Mesenchymal stem cell (in vitro differentiated cells and primary cell): ENCODE measurements around the gene GIMAP5.

Experiments
- DNase-seq: peaks from one replicate; pipeline ENCODE4 v3.0.0-alpha.2; 2013
- H2AFZ ChIP-seq: one replicate; pipeline ENCODE4 v1.6.1; 2013; ENCODE audit warnings: low read depth, mild to moderate bottlenecking, control low read depth, inconsistent platforms, low read length, moderate library complexity
- H2AK5ac ChIP-seq: 2 replicates; pipeline ENCODE4 v1.6.1; 2013; ENCODE audit warnings: low read length, moderate library complexity, mild to moderate bottlenecking, inconsistent platforms; ENCODE audit not compliant: severe bottlenecking
- H2BK120ac ChIP-seq: one replicate; pipeline ENCODE4 v1.6.1; 2013; ENCODE audit warnings: low read depth, mild to moderate bottlenecking, inconsistent platforms, low read length, moderate library complexity
- H2BK12ac ChIP-seq, 2 experiments: one replicate each; pipeline ENCODE4 v1.6.1; 2013; ENCODE audit warnings: inconsistent platforms in 2 of 2, low read length in 2 of 2, mild to moderate bottlenecking in 2 of 2, moderate library complexity in 2 of 2, control low read depth in 1 of 2
- H2BK15ac ChIP-seq: one replicate; pipeline ENCODE4 v1.6.1; 2013; ENCODE audit warnings: mild to moderate bottlenecking, low read depth, inconsistent platforms; ENCODE audit not compliant: poor library complexity, severe bottlenecking
- H2BK5ac ChIP-seq: 2 replicates; pipeline ENCODE4 v1.6.1; 2013; ENCODE audit warnings: low read depth, mild to moderate bottlenecking, low read length, control low read depth, inconsistent platforms; ENCODE audit not compliant: poor library complexity, severe bottlenecking
- H3K14ac ChIP-seq, 2 experiments: one replicate each; pipeline ENCODE4 v1.6.1; 2013; ENCODE audit warnings: inconsistent platforms in 2 of 2, low read length in 2 of 2, control low read depth in 1 of 2, mild to moderate bottlenecking in 1 of 2, moderate library complexity in 1 of 2
- H3K18ac ChIP-seq, 2 experiments: one replicate each; pipeline ENCODE4 v1.6.1; 2013; ENCODE audit warnings: inconsistent platforms in 2 of 2, low read length in 2 of 2, control low read depth in 1 of 2, low read depth in 1 of 2, mild to moderate bottlenecking in 1 of 2
- H3K23ac ChIP-seq, 2 experiments: one replicate each; pipeline ENCODE4 v1.6.1; 2013; ENCODE audit warnings: inconsistent platforms in 2 of 2, low read length in 2 of 2, mild to moderate bottlenecking in 2 of 2, moderate library complexity in 2 of 2, control low read depth in 1 of 2
- H3K27ac ChIP-seq: 2 replicates; pipeline ENCODE4 v1.5.1; 2013; ENCODE audit warnings: mild to moderate bottlenecking, moderate library complexity, low read length, control low read depth, inconsistent platforms; ENCODE audit not compliant: poor library complexity, severe bottlenecking
- H3K27me3 ChIP-seq, 2 experiments: 2 replicates each; pipeline versions ENCODE4 v1.6.1 to v1.7.0; 2013; ENCODE audit warnings: low read length in 2 of 2, mild to moderate bottlenecking in 2 of 2, moderate library complexity in 2 of 2, control low read depth in 1 of 2, inconsistent platforms in 1 of 2; ENCODE audit not compliant: control insufficient read depth in 1 of 2, insufficient read depth in 1 of 2
- H3K36me3 ChIP-seq, 2 experiments: 2 replicates each; pipeline versions ENCODE4 v1.6.1 to v1.7.0; 2013; ENCODE audit warnings: low read length in 2 of 2, control low read depth in 1 of 2, inconsistent platforms in 1 of 2, low read depth in 1 of 2, mild to moderate bottlenecking in 1 of 2; ENCODE audit not compliant: insufficient read depth in 2 of 2, control insufficient read depth in 1 of 2
- H3K4ac ChIP-seq, 2 experiments: one replicate each; pipeline ENCODE4 v1.6.1; 2013; ENCODE audit warnings: inconsistent platforms in 2 of 2, low read length in 2 of 2, mild to moderate bottlenecking in 2 of 2, moderate library complexity in 2 of 2, control low read depth in 1 of 2, low read depth in 1 of 2
- H3K4me1 ChIP-seq: 2 replicates; pipeline ENCODE4 v1.6.1; 2013; ENCODE audit warnings: low read depth, low read length, control low read depth; ENCODE audit not compliant: control insufficient read depth, insufficient read depth
- H3K4me2 ChIP-seq: 2 replicates; pipeline ENCODE4 v1.6.1; 2013; ENCODE audit warnings: low read length, mild to moderate bottlenecking, inconsistent platforms; ENCODE audit not compliant: poor library complexity, severe bottlenecking
- H3K4me3 ChIP-seq, 2 experiments: 2 replicates each; pipeline versions ENCODE4 v1.5.1 to v1.7.0; 2013; ENCODE audit warnings: low read length in 2 of 2, mild to moderate bottlenecking in 2 of 2, control low read depth in 1 of 2, low read depth in 1 of 2; ENCODE audit not compliant: insufficient read depth in 1 of 2
- H3K79me1 ChIP-seq: replicated peaks from 2 replicates; pipeline ENCODE4 v1.6.1; 2013; ENCODE audit warnings: mild to moderate bottlenecking, control low read depth, low read length, inconsistent platforms; ENCODE audit not compliant: poor library complexity, severe bottlenecking
- H3K9ac ChIP-seq: 2 replicates; pipeline ENCODE4 v1.7.0; 2013; ENCODE audit warnings: mild to moderate bottlenecking, low read length, moderate library complexity
- H3K9me3 ChIP-seq: 2 replicates; pipeline ENCODE4 v1.7.0; 2013; ENCODE audit warnings: mild to moderate bottlenecking, low read length; ENCODE audit not compliant: control insufficient read depth
- H4K8ac ChIP-seq: one replicate; pipeline ENCODE4 v1.6.1; 2013; ENCODE audit warnings: inconsistent platforms, mild to moderate bottlenecking, low read length, moderate library complexity
- H4K91ac ChIP-seq: one replicate; pipeline ENCODE4 v1.6.1; 2013; ENCODE audit warnings: mild to moderate bottlenecking, low read length, inconsistent platforms
- WGBS: methylation state at CpG from one replicate; pipeline ENCODE4 v1.1.7; 2013; ENCODE audit warnings: mixed read lengths; 5-methylcytosine and 5-hydroxymethylcytosine counted together

GIMAP5 gene

GRCh38 chr7:150722431-150722931, 14.7 kb upstream of the GIMAP5 start:
- Histone ChIP-seq H3K4me3 (peak overlapping the region in 1 of 2 experiments; percentile 7), H3K27ac (no peak overlapping the region), H3K36me3 (peaks cover 0 to 4% of the 10 kb centered on the region in 2 experiments), H3K9me3 (peaks cover 7% of the 10 kb centered on the region), H3K4ac (no peak overlapping the region), H4K8ac (no peak overlapping the region), H3K18ac (no peak overlapping the region), H2AFZ (no peak overlapping the region), H3K79me1 (no peaks in the 10 kb centered on the region), H3K23ac (no peak overlapping the region), H3K27me3 (no peaks in the 10 kb centered on the region), H2AK5ac (no peak overlapping the region), H2BK15ac (no peak overlapping the region), H3K14ac (no peak overlapping the region), H2BK12ac (no peak overlapping the region), H2BK120ac (no peak overlapping the region), H2BK5ac (no peak overlapping the region), H4K91ac (no peak overlapping the region), H3K9ac (no peak overlapping the region), H3K4me1 (no peaks in the 10 kb centered on the region), H3K4me2 (no peak overlapping the region)
- 66% methylated on average over 12 of the region's 12 CpGs for WGBS
- DNase-seq = no peak

GRCh38 chr7:150723467-150723866, 13.8 kb upstream of the GIMAP5 start:
- Histone ChIP-seq H3K14ac (no peak overlapping the region), H2BK15ac (no peak overlapping the region), H3K79me1 (no peaks in the 10 kb centered on the region), H3K9me3 (peaks cover 7% of the 10 kb centered on the region), H2AFZ (no peak overlapping the region), H3K27ac (no peak overlapping the region), H3K9ac (no peak overlapping the region), H2BK120ac (no peak overlapping the region), H2BK12ac (no peak overlapping the region), H3K36me3 (peaks cover 0 to 4% of the 10 kb centered on the region in 2 experiments), H4K91ac (no peak overlapping the region), H3K18ac (no peak overlapping the region), H3K27me3 (no peaks in the 10 kb centered on the region), H4K8ac (no peak overlapping the region), H3K4me2 (no peak overlapping the region), H3K23ac (no peak overlapping the region), H3K4me3 (no peak overlapping the region), H3K4ac (no peak overlapping the region), H3K4me1 (no peaks in the 10 kb centered on the region), H2BK5ac (no peak overlapping the region), H2AK5ac (no peak overlapping the region)
- WGBS = no CpG with 5 or more reads among the region's 1 CpG
- no peak for DNase-seq

GRCh38 chr7:150727381-150727780, 9.8 kb upstream of the GIMAP5 start:
- Histone ChIP-seq H3K4me1 (no peaks in the 10 kb centered on the region), H2AK5ac (no peak overlapping the region), H2AFZ (no peak overlapping the region), H3K36me3 (no peaks in the 10 kb centered on the region), H3K4me3 (no peak overlapping the region), H4K91ac (no peak overlapping the region), H2BK12ac (no peak overlapping the region), H2BK15ac (no peak overlapping the region), H3K4ac (no peak overlapping the region), H2BK5ac (no peak overlapping the region), H3K9me3 (peaks cover 7% of the 10 kb centered on the region), H3K4me2 (no peak overlapping the region), H3K9ac (no peak overlapping the region), H4K8ac (no peak overlapping the region), H3K14ac (no peak overlapping the region), H3K79me1 (no peaks in the 10 kb centered on the region), H3K23ac (no peak overlapping the region), H3K27me3 (no peaks in the 10 kb centered on the region), H3K27ac (no peak overlapping the region), H2BK120ac (no peak overlapping the region), H3K18ac (no peak overlapping the region)
- DNase-seq = no peak
- WGBS = 64% methylated on average over 3 of the region's 3 CpGs

GRCh38 chr7:150728011-150728410, 9.2 kb upstream of the GIMAP5 start:
- Histone ChIP-seq H2BK120ac (no peak overlapping the region), H2AFZ (no peak overlapping the region), H3K9me3 (peaks cover 7% of the 10 kb centered on the region), H3K4ac (no peak overlapping the region), H3K18ac (no peak overlapping the region), H3K79me1 (no peaks in the 10 kb centered on the region), H3K4me2 (no peak overlapping the region), H3K14ac (no peak overlapping the region), H3K27ac (no peak overlapping the region), H2BK12ac (no peak overlapping the region), H3K9ac (no peak overlapping the region), H2AK5ac (no peak overlapping the region), H3K4me3 (no peak overlapping the region), H2BK15ac (no peak overlapping the region), H4K91ac (no peak overlapping the region), H2BK5ac (no peak overlapping the region), H3K4me1 (no peaks in the 10 kb centered on the region), H4K8ac (no peak overlapping the region), H3K36me3 (no peaks in the 10 kb centered on the region), H3K23ac (no peak overlapping the region), H3K27me3 (no peaks in the 10 kb centered on the region)
- no peak for DNase-seq
